ENCODE measurements around the gene DCAF16.

The DCAF16 gene

GRCh38 chr4:17781300-17782287, 29.0 kb downstream of the DCAF16 start, which contains the start of gene FAM184B:
Gene FAM184B (minus strand): TSS chr4:17781621. CDS start chr4:17781299, 322 bp downstream.
- no peak for DNase-seq

GRCh38 chr4:17780501-17781299, 29.9 kb downstream of the DCAF16 start:
- DNase-seq: peak; percentile 47

GRCh38 chr4:17778431-17778830, 32.1 kb downstream of the DCAF16 start:
- no peak for DNase-seq

DNA sequence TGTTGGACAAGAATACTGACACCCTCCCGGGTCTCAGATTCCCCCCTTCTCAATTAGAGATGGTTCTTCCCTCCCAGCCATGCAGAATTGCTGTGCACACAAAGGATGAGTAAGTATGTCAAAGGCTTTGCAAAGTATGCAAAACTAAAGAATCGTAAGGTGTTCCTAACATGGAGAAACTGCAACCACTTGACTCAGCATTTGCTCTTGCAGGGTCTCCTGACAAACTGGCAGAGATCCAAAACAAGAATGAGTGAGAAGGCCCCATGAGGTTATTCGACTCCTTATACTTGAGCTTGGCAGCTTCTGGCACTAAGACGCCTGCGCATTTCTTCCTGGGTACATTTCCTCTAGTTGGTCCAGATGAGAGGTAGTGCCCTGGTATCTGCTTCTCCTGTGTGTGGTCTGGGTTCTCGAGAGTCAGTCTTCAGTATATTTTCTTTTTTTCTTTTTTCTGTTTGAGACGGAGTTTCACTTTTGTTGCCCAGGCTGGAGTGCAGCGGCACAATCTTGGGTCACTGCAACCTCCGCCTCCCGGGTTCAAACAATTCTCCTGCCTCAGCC, 37.3 kb downstream of the DCAF16 start:
- no peak for DNase-seq

GRCh38 chr4:17771284-17771908, 39.2 kb downstream of the DCAF16 start:
- DNase-seq: peak; percentile 38

GRCh38 chr4:17770845-17771244, 39.7 kb downstream of the DCAF16 start:
- no peak for DNase-seq

DNA sequence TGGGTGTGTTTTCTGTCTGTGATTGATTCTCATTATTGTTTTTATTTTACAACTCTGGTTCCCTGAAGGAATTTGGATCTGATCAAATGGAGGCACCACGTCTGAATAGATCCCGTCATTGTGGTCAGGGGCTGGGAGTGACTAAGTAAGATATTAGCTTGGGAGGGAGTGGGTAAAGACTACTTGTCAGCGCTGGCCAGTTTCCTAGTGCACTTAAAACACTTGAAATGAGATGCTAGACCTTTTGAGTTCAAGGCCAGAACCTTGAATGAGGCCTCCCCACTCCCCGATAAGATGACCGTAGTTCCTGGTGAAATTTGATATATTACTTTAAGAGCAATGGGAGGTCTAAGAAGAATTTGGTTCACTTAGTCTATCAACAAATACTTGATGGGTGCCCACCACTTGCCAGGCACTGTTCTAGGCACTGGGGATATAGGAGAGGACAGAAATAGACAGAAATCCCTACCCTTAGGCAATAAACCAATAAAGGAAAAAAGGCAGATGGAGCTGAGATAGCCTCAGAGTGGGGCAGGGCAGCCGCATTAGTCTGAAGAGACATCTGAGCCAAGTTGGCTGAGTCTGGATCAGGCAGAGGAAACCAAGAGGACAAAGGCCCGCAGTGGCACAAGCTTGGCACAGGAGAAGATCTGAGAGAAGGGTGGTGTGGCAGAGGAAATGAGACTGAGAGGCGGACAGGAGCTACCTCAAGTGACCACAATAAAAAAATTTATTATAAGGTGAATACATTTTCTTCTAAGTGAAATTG, 41.0 kb downstream of the DCAF16 start:
- no peak for DNase-seq

DNA sequence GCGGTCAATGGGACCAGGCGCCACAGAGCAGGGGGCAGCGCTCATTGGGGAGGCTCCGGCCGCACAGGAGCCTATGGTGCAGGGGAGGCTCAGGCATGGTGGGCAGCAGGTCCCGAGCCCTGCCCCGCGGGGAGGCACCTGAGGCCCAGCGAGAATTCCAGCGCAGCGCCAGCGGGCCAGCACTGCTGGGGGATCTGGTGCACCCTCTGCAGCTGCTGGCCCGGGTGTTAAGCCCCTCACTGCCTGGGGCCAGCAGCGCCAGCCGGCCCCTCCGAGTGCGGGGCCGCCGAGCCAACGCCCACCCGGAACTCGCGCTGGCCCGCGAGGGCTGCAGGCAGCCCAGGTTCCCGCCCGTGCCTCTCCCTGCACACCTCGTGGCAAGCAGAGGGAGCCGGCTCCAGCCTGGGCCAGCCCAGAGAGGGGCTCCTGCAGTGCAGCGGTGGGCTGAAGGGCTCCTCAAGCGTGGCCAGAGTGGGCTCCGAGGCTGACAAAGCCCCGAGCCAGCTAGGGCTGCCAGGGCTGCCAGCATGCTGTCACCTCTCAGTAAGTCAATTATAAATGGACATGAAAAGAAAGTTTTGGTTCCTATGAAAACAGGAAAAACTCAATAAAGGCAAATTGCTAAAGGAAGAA, 43.6 kb downstream of the DCAF16 start:
- DNase-seq: no peak

DNA sequence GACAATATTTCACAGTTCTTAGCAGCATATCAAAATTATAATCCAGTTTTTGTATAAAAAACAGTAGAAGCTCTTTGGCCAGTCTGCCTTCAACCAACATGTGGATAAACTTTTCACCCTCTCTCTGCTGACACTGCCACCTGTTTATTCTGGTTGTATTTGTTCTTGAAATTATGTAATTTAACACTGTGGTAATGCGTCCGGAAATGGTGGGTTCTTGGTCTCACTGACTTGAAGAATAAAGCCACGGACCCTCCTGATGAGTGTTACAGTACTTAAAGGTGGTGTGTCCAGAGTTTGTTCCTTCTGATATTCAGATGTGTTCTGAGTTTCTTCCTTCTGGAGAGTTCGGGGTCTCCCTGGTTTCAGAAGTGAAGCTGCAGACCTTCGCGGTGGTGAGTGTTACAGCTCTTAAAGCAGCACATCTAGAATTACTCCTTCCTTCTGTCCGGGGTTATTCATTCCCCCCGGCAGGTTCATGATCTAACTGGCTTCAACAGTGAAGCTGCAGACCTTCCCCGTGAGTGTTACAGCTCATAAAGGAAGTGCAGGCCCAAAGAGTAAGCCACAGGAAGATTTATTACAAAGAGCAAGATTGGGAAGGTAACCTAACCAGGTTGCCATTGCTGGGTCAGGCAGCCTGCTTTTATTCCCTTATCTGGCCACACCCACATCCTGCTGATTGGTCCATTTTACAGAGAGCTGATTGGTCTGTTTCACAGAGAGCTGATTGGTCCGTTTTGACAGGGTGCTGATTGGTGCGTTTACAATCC, 44.9 kb downstream of the DCAF16 start:
- DNase-seq: no peak

DNA sequence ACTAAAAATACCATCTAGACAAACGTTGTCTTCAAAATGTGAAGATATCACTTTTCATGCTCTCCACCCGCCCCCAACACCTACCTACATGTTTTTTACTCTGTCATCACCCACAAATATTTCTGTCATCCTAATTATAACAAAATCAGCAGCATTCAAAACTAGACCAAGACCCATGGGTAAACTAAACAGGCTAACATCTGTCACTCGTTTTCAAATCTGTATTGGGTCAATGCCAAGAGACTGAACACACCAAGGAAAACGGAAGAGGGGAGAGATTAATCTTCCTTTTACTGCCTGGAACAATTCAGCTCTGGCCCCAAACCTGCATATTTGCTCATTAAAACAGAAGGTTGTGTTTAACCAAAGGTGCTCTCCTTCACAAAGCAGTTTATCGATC, 46.6 kb downstream of the DCAF16 start:
- DNase-seq: no peak

- DNase-seq: no peak
Measured at GRCh38 chr4:17763416-17763815, 47.1 kb downstream of the DCAF16 start.

DNA sequence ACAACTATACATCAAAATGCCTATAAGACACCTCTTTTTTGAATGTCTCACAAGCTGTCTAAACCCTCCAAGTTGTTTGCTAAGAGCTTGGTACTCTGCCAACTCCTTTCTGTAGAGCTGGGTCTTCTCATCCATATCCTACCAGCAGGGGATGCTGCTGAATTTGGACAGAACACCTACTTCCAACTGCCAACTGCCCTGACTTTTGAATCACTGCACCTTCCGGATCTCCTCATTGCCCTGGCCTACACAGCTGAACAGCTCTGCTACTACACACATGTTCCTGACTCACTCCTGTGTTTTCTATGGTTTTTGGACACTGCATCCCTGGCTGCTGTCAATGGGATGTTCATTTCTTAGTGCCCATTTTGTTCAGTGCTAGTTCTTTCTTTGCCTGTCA, 47.8 kb downstream of the DCAF16 start:
- DNase-seq: peak; percentile 26

DNA sequence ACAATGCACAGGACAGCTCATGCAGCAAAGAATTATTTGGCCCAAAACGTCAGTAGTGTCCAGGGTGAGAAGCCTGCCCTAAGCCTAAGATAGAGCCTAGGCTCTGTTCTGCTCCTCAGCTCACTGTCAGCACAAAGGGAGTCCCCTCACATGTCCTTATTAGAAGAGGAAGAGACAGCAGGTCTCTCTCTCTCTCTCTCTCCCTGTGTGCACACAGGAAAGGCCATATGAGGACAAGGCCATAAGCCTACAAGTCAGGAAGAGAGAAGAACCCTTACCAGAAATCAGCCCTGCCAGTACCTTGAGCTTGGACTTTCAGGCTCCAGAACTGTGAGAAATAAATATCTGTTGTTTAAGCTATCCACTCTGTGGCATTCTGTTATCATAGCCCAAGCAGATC, 49.5 kb downstream of the DCAF16 start:
- no peak for DNase-seq

DNA sequence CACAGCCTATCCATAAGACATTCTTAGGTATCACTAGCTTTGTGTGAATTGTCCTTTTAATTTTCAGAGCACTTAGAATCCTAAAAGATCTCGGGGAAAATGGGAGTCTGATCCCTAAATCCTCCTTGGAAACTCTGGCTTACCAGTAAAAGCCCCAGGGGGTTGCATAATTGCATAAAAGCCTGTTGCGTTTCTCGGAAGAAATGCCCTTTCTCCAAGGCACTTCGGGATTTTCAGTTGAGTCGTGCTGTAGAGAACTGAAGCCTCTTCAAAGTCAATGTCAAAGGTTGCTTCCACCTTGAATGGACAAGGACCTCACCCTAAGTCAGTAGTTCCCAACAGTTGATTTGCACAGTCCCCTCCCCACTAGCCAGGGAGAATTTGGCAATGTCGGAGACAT, 49.9 kb downstream of the DCAF16 start:
- no peak for DNase-seq

- DNase-seq: no peak
Measured at GRCh38 chr4:17758485-17758884, 52.1 kb downstream of the DCAF16 start.

DNA sequence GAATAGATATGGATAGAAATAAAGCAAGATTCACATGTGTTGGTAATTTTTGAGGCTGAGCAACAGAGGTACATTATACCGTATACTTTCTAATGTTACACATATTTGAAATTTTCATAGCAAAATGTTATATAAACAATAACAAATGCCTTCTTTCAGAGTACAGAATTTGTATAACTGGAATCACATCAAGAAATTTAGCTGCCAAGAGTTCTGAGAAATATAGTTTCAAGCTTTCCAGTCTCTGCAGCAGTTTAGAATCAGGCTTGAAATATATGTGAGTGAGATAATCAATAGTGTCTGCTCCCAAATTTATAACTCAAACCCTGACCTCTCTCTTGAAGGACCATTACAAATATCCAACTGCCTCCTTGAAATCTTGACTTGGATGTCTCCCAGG, 52.9 kb downstream of the DCAF16 start:
- no peak for DNase-seq

GRCh38 chr4:17753646-17754045, 56.9 kb downstream of the DCAF16 start:
- DNase-seq: no peak

All from NCI-H2029 (cell line).